NCI-H2081 (cell line): ENCODE measurements around the gene PPP6R1.

Experiments
- DNase-seq, 2 experiments: peaks; one replicate each; lab custom pipeline; 2025; lab: John Stamatoyannopoulos, UW

PPP6R1 gene

GRCh38 chr19:55258828-55259539, at the start of gene PPP6R1:
Gene PPP6R1 (minus strand): TSS chr19:55259017. CDS start chr19:55247103, 11,914 bp downstream.
- peak; percentile 98 to 99 for DNase-seq

GRCh38 chr19:55308281-55308680, 49.5 kb upstream of the PPP6R1 start:
- no peak for DNase-seq

GRCh38 chr19:55306712-55307111, 47.9 kb upstream of the PPP6R1 start:
- no peak for DNase-seq

- no peak for DNase-seq
Measured at GRCh38 chr19:55305983-55306562, 47.3 kb upstream of the PPP6R1 start.

- no peak for DNase-seq
Measured at GRCh38 chr19:55305491-55305890, 46.7 kb upstream of the PPP6R1 start.

- no peak for DNase-seq
Measured at GRCh38 chr19:55304980-55305379, 46.2 kb upstream of the PPP6R1 start.

- DNase-seq: no peak
Measured at GRCh38 chr19:55304279-55304978, 45.6 kb upstream of the PPP6R1 start.

GRCh38 chr19:55303477-55303876, 44.7 kb upstream of the PPP6R1 start:
- no peak for DNase-seq

GRCh38 chr19:55302318-55302703, 43.5 kb upstream of the PPP6R1 start:
- DNase-seq: no peak

- peak; percentile 73 to 79 for DNase-seq
Measured at GRCh38 chr19:55301459-55302317, 42.9 kb upstream of the PPP6R1 start.

GRCh38 chr19:55300886-55301458, 42.2 kb upstream of the PPP6R1 start:
- DNase-seq: no peak

- no peak for DNase-seq
Measured at GRCh38 chr19:55299991-55300390, 41.2 kb upstream of the PPP6R1 start.

- no peak for DNase-seq
Measured at GRCh38 chr19:55297267-55297666, 38.5 kb upstream of the PPP6R1 start.

GRCh38 chr19:55289117-55289796, 30.4 kb upstream of the PPP6R1 start:
- DNase-seq: no peak

- DNase-seq: no peak
Measured at GRCh38 chr19:55287361-55288079, 28.7 kb upstream of the PPP6R1 start.

- no peak for DNase-seq
Measured at GRCh38 chr19:55285229-55285890, 26.5 kb upstream of the PPP6R1 start.

- no peak for DNase-seq
Measured at GRCh38 chr19:55284405-55285058, 25.7 kb upstream of the PPP6R1 start.

- DNase-seq: peak; percentile 76 to 82
Measured at GRCh38 chr19:55283548-55284377, 24.9 kb upstream of the PPP6R1 start, which contains the start of gene BRSK1. Gene BRSK1 (plus strand): TSS chr19:55283997. CDS start chr19:55284443, 446 bp downstream.
